Liver (tissue), 9 donors: ENCODE results near the gene MYO6. TPM values are rescaled to one million over a fixed set of nuclear protein-coding genes. Genes with fewer than 3 reads are reported as not detected.

ENCODE experiments used
- DNase-seq: peaks from one replicate; pipeline ENCODE4 v3.0.0-alpha.2; 2017; ENCODE audit warnings: low spot score
- H3K27ac ChIP-seq, 2 donors: one replicate each; pipeline ENCODE4 v1.7.0; 2013; ENCODE audit warnings: inconsistent platforms in 2 of 2, low read length in 2 of 2, control low read depth in 1 of 2, low read depth in 1 of 2, mild to moderate bottlenecking in 1 of 2
- H3K27me3 ChIP-seq, 4 donors: one replicate each; pipeline versions ENCODE4 v1.6.1 to v1.7.0; 2013; ENCODE audit warnings: low read length in 3 of 4, inconsistent platforms in 1 of 4, mild to moderate bottlenecking in 1 of 4, moderate library complexity in 1 of 4; ENCODE audit not compliant: control insufficient read depth in 4 of 4, insufficient read depth in 4 of 4
- H3K36me3 ChIP-seq, 4 donors: one replicate each; pipeline versions ENCODE4 v1.6.1 to v1.7.0; 2013; ENCODE audit warnings: low read length in 3 of 4, mild to moderate bottlenecking in 3 of 4, low read depth in 1 of 4, moderate library complexity in 1 of 4; ENCODE audit not compliant: control insufficient read depth in 4 of 4, insufficient read depth in 3 of 4
- H3K4me1 ChIP-seq, 4 donors: one replicate each; pipeline versions ENCODE4 v1.6.1 to v1.7.0; 2013; ENCODE audit warnings: low read length in 3 of 4, mild to moderate bottlenecking in 3 of 4, moderate library complexity in 1 of 4; ENCODE audit not compliant: control insufficient read depth in 4 of 4, insufficient read depth in 4 of 4
- H3K4me3 ChIP-seq, 3 donors: one replicate each; pipeline versions ENCODE4 v1.6.1 to v1.7.0; 2013; ENCODE audit warnings: low read length in 3 of 3, control low read depth in 1 of 3, low read depth in 1 of 3, mild to moderate bottlenecking in 1 of 3
- H3K9ac ChIP-seq, 2 donors: one replicate each; pipeline ENCODE4 v1.7.0; 2013; ENCODE audit warnings: low read length in 2 of 2, mild to moderate bottlenecking in 2 of 2, moderate library complexity in 2 of 2, control low read depth in 1 of 2, low read depth in 1 of 2
- H3K9me3 ChIP-seq, 4 donors: one replicate each; pipeline versions ENCODE4 v1.6.1 to v1.7.0; 2013; ENCODE audit warnings: low read length in 3 of 4; ENCODE audit not compliant: control insufficient read depth in 4 of 4
- ATF3 ChIP-seq: IDR thresholded peaks from 2 replicates; pipeline ENCODE4 v1.6.1; 2016; ENCODE audit warnings: antibody characterized with exemption
- CTCF ChIP-seq: fragments of 150-350 bp; IDR thresholded peaks from 2 replicates; pipeline ENCODE4 v1.5.1; 2017; ENCODE audit warnings: improper control_type of control experiment, low read depth, low read length; ENCODE audit not compliant: missing input control
- EGR1 ChIP-seq, 2 donors: IDR thresholded peaks; 2 replicates each; pipeline ENCODE4 v1.6.1; 2016 to 2018; ENCODE audit warnings: antibody characterized with exemption in 2 of 2, low read depth in 2 of 2
- FOXA1 ChIP-seq: IDR thresholded peaks from 2 replicates; pipeline ENCODE4 v1.6.1; 2016; ENCODE audit warnings: antibody characterized with exemption
- FOXA2 ChIP-seq: IDR thresholded peaks from 2 replicates; pipeline ENCODE4 v1.6.1; 2016; ENCODE audit warnings: antibody characterized with exemption
- GABPA ChIP-seq, 2 donors: IDR thresholded peaks in 1 of 2; conservative IDR thresholded peaks in 1 of 2; 2 replicates each; pipeline ENCODE4 v1.6.1; 2016; ENCODE audit warnings: antibody characterized with exemption in 2 of 2, mild to moderate bottlenecking in 1 of 2, moderate library complexity in 1 of 2
- HNF4A ChIP-seq, 2 donors: conservative IDR thresholded peaks; 2 replicates each; pipeline ENCODE4 v1.6.1; 2016; ENCODE audit warnings: antibody characterized with exemption in 2 of 2, mild to moderate bottlenecking in 2 of 2
- HNF4G ChIP-seq: IDR thresholded peaks from 2 replicates; pipeline ENCODE4 v1.6.1; 2016; ENCODE audit warnings: antibody characterized with exemption
- JUND ChIP-seq, 2 donors: IDR thresholded peaks; 2 replicates each; pipeline ENCODE4 v1.6.1; 2016; ENCODE audit warnings: antibody characterized with exemption in 2 of 2
- MAX ChIP-seq: IDR thresholded peaks from 2 replicates; pipeline ENCODE4 v1.6.1; 2016; ENCODE audit warnings: antibody characterized with exemption
- NR2F2 ChIP-seq: IDR thresholded peaks from 2 replicates; pipeline ENCODE4 v1.6.1; 2016; ENCODE audit warnings: antibody characterized with exemption
- RAD21 ChIP-seq, 2 donors: IDR thresholded peaks; 2 replicates each; pipeline ENCODE4 v1.6.1; 2016; ENCODE audit warnings: antibody characterized with exemption in 2 of 2, mild to moderate bottlenecking in 2 of 2
- REST ChIP-seq: IDR thresholded peaks from 2 replicates; pipeline ENCODE4 v1.6.1; 2016; ENCODE audit warnings: antibody characterized with exemption, mild to moderate bottlenecking
- RXRA ChIP-seq, 2 donors: IDR thresholded peaks; 2 replicates each; pipeline ENCODE4 v1.6.1; 2017 to 2018; ENCODE audit warnings: antibody characterized with exemption in 2 of 2, mild to moderate bottlenecking in 1 of 2
- SP1 ChIP-seq: IDR thresholded peaks from 2 replicates; pipeline ENCODE4 v1.6.1; 2018; ENCODE audit warnings: antibody characterized with exemption, mild to moderate bottlenecking
- TAF1 ChIP-seq: conservative IDR thresholded peaks from 2 replicates; pipeline ENCODE4 v1.6.1; 2016; ENCODE audit warnings: antibody characterized with exemption, mild to moderate bottlenecking
- YY1 ChIP-seq: IDR thresholded peaks from 2 replicates; pipeline ENCODE4 v1.6.1; 2016; ENCODE audit warnings: antibody characterized with exemption, mild to moderate bottlenecking
- ZBTB33 ChIP-seq: IDR thresholded peaks from 2 replicates; pipeline ENCODE4 v1.6.1; 2016; ENCODE audit warnings: antibody characterized with exemption
- WGBS: extraction: QIAGEN DNeasy Blood & Tissue Kit; methylation state at CpG from one replicate; pipeline ENCODE4 v1.1.7; 2013; 5-methylcytosine and 5-hydroxymethylcytosine counted together
- polyA plus RNA-seq, 2 donors: library from polyadenylated mRNA; stranded (reverse) in 1 of 2; unstranded in 1 of 2; fragments of 200-250 nt in 1 of 2; fragments of >200 nt in 1 of 2; fragmentation: Nextera tagmentation in 1 of 2; extraction: Ambion mirVana in 1 of 2; gene quantifications; one replicate each; pipeline versions ENCODE4 v1.2.1 to v1.2.3, GENCODE V29; 2013 to 2015
- total RNA-seq, 2 donors: library from RNA; depleted of rRNA; stranded (reverse); fragments of >200 nt; gene quantifications; one replicate each; pipeline ENCODE4 v1.2.3, GENCODE V29; 2014
- donor health status: healthy.
- donor health status: healthy.
- donor health status: healthy.
- donor health status: healthy.
- donor health status: healthy.

MYO6 gene
- total and polyA plus RNA-seq, 4 donors = 6.5 to 18.3 (median 12.7) TPM

GRCh38 chr6:75770844-75771243, 21.8 kb downstream of the MYO6 start:
- Histone ChIP-seq H3K4me3 (no peak overlapping the region), H3K9ac (no peak overlapping the region), H3K27me3 (no peaks in the 10 kb centered on the region), H3K9me3 (no peaks in the 10 kb centered on the region), H3K36me3 (no peaks in the 10 kb centered on the region), H3K4me1 (no peaks in the 10 kb centered on the region), H3K27ac (no peak overlapping the region)
- TF ChIP-seq CTCF (no peak), EGR1 (IDR thresholded peaks at IDR 0.05; ENCODE audit: low read depth in 2 of 2) (no peak), TAF1 (no peak), HNF4G (no peak), MAX (no peak), RAD21 (IDR thresholded peaks at IDR 0.05) (no peak), REST (no peak), ATF3 (no peak), FOXA2 (no peak), RXRA (IDR thresholded peaks at IDR 0.05) (no peak), FOXA1 (no peak), NR2F2 (no peak), JUND (IDR thresholded peaks at IDR 0.05) (no peak), YY1 (no peak), HNF4A (conservative IDR thresholded peaks at IDR 0.05) (no peak), SP1 (no peak), ZBTB33 (no peak)
- DNase-seq = no peak
- 95% methylated on average over 5 of the region's 5 CpGs for WGBS

- peaks cover 0 to 1% (median 0%) of the 10 kb centered on the region in 4 donors for H3K4me1 ChIP-seq
- no peaks in the 10 kb centered on the region for H3K27me3 ChIP-seq
- H3K36me3 ChIP-seq = no peaks in the 10 kb centered on the region
- no peak overlapping the region for H3K4me3 ChIP-seq
- no peak overlapping the region for H3K9ac ChIP-seq
- no peak for DNase-seq
- H3K27ac ChIP-seq = no peak overlapping the region
- no peaks in the 10 kb centered on the region for H3K9me3 ChIP-seq
- 91% methylated on average over 3 of the region's 3 CpGs for WGBS
- TF ChIP-seq ATF3 (no peak), RXRA (IDR thresholded peaks at IDR 0.05) (no peak), RAD21 (IDR thresholded peaks at IDR 0.05) (no peak), EGR1 (IDR thresholded peaks at IDR 0.05; ENCODE audit: low read depth in 2 of 2) (no peak), NR2F2 (no peak), CTCF (no peak), GABPA (IDR thresholded peaks at IDR 0.05 in 1 of 2, conservative IDR thresholded peaks at IDR 0.05 in 1 of 2) (no peak), HNF4A (conservative IDR thresholded peaks at IDR 0.05) (no peak), REST (no peak)
Observed at GRCh38 chr6:75775219-75775618, 26.2 kb downstream of the MYO6 start.
